GM12878 (cell line): Measurements from ENCODE around the gene SOHLH2. TPM values are rescaled to one million over a fixed set of nuclear protein-coding genes. Genes with fewer than 3 reads are reported as not detected.

Experiments used
- ATAC-seq: fragments of 200-7000 bp; cut with Tn5 transposase; 3 replicates; pipeline ENCODE4 v1.9.1; 2020; ENCODE audit warnings: mild to moderate bottlenecking, moderate library complexity
- BruUV-seq: library from RNA; stranded (reverse); fragments of 400-500 nt; replicated peaks from 2 replicates; lab custom pipeline; 2021; lab: Mats Ljungman, UMichigan
- CTCF ChIA-PET: fragments of 300-600 bp; sonication (Branson Sonifier 250); formaldehyde crosslinking; extraction: SDS; loops from one replicate; lab custom pipeline; 2021; ENCODE audit warnings: inconsistent platforms; lab: Yijun Ruan, JAX
- POLR2A ChIA-PET: fragments of 350-600 bp; formaldehyde crosslinking; extraction: SDS; loops from one replicate; lab custom pipeline; 2021; ENCODE audit warnings: inconsistent platforms; lab: Charles Lee
- RAD21 ChIA-PET: fragments of 300-600 bp; sonication (Branson Sonifier 250); formaldehyde crosslinking; loops from one replicate; lab custom pipeline; 2023; ENCODE audit warnings: antibody characterized with exemption; ENCODE audit not compliant: unreplicated experiment; lab: Charles Lee
- SMC1A ChIA-PET: fragments of 300-600 bp; sonication (Branson Sonifier 250); formaldehyde crosslinking; loops from one replicate; lab custom pipeline; 2023; ENCODE audit not compliant: unreplicated experiment, uncharacterized antibody; lab: Charles Lee
- DNase-seq: peaks from one replicate; pipeline ENCODE4 v3.0.0-alpha.2; 2011; ENCODE audit warnings: low read depth, low spot score
- FAIRE-seq: peaks from 3 replicates; lab custom pipeline; 2011; peaks lifted over from hg19 to GRCh38; lab: Jason Lieb, UNC
- H2AFZ ChIP-seq: 2 replicates; pipeline ENCODE4 v1.6.0; 2011; ENCODE audit warnings: low read depth, low read length, control low read depth; ENCODE audit not compliant: control insufficient read depth
- H3K27ac ChIP-seq: 2 replicates; pipeline ENCODE4 v1.5.1; 2011; ENCODE audit warnings: control low read depth; ENCODE audit not compliant: control insufficient read depth, insufficient read depth
- H3K27me3 ChIP-seq, 2 experiments: replicated peaks in 1 of 2; 2 replicates each; pipeline versions ENCODE4 v1.6.0 to v1.6.1; 2011; ENCODE audit warnings: low read length in 1 of 2; ENCODE audit not compliant: control insufficient read depth in 2 of 2, insufficient read depth in 2 of 2
- H3K36me3 ChIP-seq, 2 experiments: 2 replicates each; pipeline ENCODE4 v1.5.1; 2011; ENCODE audit warnings: low read length in 1 of 2; ENCODE audit not compliant: control insufficient read depth in 2 of 2, insufficient read depth in 2 of 2
- H3K4me1 ChIP-seq: 2 replicates; pipeline ENCODE4 v1.6.1; 2011; ENCODE audit warnings: mild to moderate bottlenecking, low read length, moderate library complexity, mixed read lengths; ENCODE audit not compliant: control insufficient read depth, insufficient read depth
- H3K4me2 ChIP-seq: 2 replicates; pipeline ENCODE4 v1.6.0; 2011; ENCODE audit warnings: control low read depth; ENCODE audit not compliant: control insufficient read depth, insufficient read depth
- H3K4me3 ChIP-seq: fragments of 200-600 bp; sonication (generic); 2 replicates; pipeline ENCODE4 v1.5.1; 2016
- H3K79me2 ChIP-seq: 2 replicates; pipeline ENCODE4 v1.6.0; 2011; ENCODE audit warnings: low read length; ENCODE audit not compliant: control insufficient read depth, insufficient read depth
- H3K9ac ChIP-seq: 2 replicates; pipeline ENCODE4 v1.8.0; 2011; ENCODE audit warnings: low read length, control low read depth, mixed read lengths; ENCODE audit not compliant: control insufficient read depth, insufficient read depth
- H3K9me3 ChIP-seq: replicated peaks from 3 replicates; pipeline ENCODE4 v1.5.1; 2011; ENCODE audit warnings: mild to moderate bottlenecking, low read length; ENCODE audit not compliant: control insufficient read depth, insufficient read depth
- H4K20me1 ChIP-seq: 2 replicates; pipeline ENCODE4 v1.6.0; 2011; ENCODE audit not compliant: control insufficient read depth, insufficient read depth
- EGR1 ChIP-seq, 2 experiments: IDR thresholded peaks; 1 replicate in 1 of 2; 2 replicates in 1 of 2; pipeline ENCODE4 v1.6.1; 2011 to 2012; ENCODE audit warnings: low read depth in 2 of 2, low read length in 2 of 2, borderline replicate concordance in 1 of 2, mild to moderate bottlenecking in 1 of 2, moderate library complexity in 1 of 2
- EP300 ChIP-seq, 2 experiments: fragments of 150-350 bp in 1 of 2; IDR thresholded peaks; 2 replicates each; pipeline ENCODE4 v1.6.1; 2011 to 2012; ENCODE audit warnings: low read depth in 2 of 2, low read length in 2 of 2, borderline replicate concordance in 1 of 2, improper control_type of control experiment in 1 of 2, inconsistent platforms in 1 of 2; ENCODE audit not compliant: control insufficient read depth in 1 of 2
- ESRRA ChIP-seq: IDR thresholded peaks from 2 replicates; pipeline ENCODE4 v1.6.1; 2012; ENCODE audit warnings: mild to moderate bottlenecking, low read length, improper control_type of control experiment
- IRF4 ChIP-seq: IDR thresholded peaks from 2 replicates; pipeline ENCODE4 v1.6.1; 2011; ENCODE audit warnings: low read depth, low read length
- POLR2AphosphoS2 ChIP-seq: IDR thresholded peaks from 2 replicates; pipeline ENCODE4 v1.6.1; 2011; ENCODE audit warnings: low read depth, mild to moderate bottlenecking, low read length, improper control_type of control experiment, moderate library complexity
- POLR2AphosphoS5 ChIP-seq: IDR thresholded peaks from 2 replicates; pipeline ENCODE4 v1.6.1; 2011; ENCODE audit warnings: mild to moderate bottlenecking, low read length, inconsistent platforms
- SUPT20H ChIP-seq: IDR thresholded peaks from 2 replicates; pipeline ENCODE4 v1.6.1; 2011; ENCODE audit warnings: low read depth, mild to moderate bottlenecking, low read length, moderate library complexity, borderline replicate concordance; ENCODE audit not compliant: control insufficient read depth
- ZBED1 ChIP-seq: IDR thresholded peaks from 2 replicates; pipeline ENCODE4 v1.6.1; 2016; ENCODE audit warnings: borderline replicate concordance
- ZNF217 ChIP-seq: fragments of 450-650 bp; IDR thresholded peaks from 2 replicates; pipeline ENCODE4 v1.6.1; 2017; ENCODE audit warnings: antibody characterized with exemption, mild to moderate bottlenecking
- WGBS: methylation state at CpG from one replicate; pipeline ENCODE4 v1.1.6; 2016; ENCODE audit warnings: low lambda C conversion rate; ENCODE audit not compliant: insufficient replicate concordance, insufficient coverage; ENCODE audit errors: missing lambda C conversion rate; 5-methylcytosine and 5-hydroxymethylcytosine counted together
- in situ Hi-C: fragments of 300-500 bp; cut with MboI; formaldehyde crosslinking; loops from 9 replicates; pipeline ENCODE4 v1.14.3; 2018; ENCODE audit warnings: mixed read lengths
- intact Hi-C: fragments of 100-400 bp; cut with micrococcal nuclease; formaldehyde crosslinking; loops from one replicate; pipeline ENCODE4 v1.14.2; 2022; ENCODE audit not compliant: unreplicated experiment
- polyA plus RNA-seq, 11 experiments: library from polyadenylated mRNA; depleted of rRNA in 4 of 11; unstranded in 6 of 11; stranded (reverse) in 5 of 11; fragments of >200 nt; fragmentation: Nextera tagmentation in 4 of 11; fragmentation: Illumina TruSeq in 1 of 11; extraction: Ambion mirVana in 4 of 11; extraction: Trizol in 1 of 11; gene quantifications; 1 replicate in 1 of 11; 2 replicates in 10 of 11; pipeline versions ENCODE4 v1.2.1 to v1.2.3, GENCODE V29; 2011 to 2016; ENCODE audit warnings: inconsistent platforms in 2 of 11, missing spikeins in 2 of 11, low read depth in 1 of 11
- total RNA-seq, 4 experiments: library from RNA; depleted of rRNA in 3 of 4; stranded (reverse); fragments of >200 nt in 3 of 4; fragmentation: Illumina TruSeq in 1 of 4; extraction: Trizol in 1 of 4; gene quantifications; 2 replicates each; pipeline versions ENCODE4 v1.2.1 to v1.2.3, GENCODE V29; 2013 to 2021
- TF ChIP-seq, protein P1 (sequence below): IDR thresholded peaks from 2 replicates; pipeline ENCODE4 v1.6.1; 2011; ENCODE audit warnings: mild to moderate bottlenecking, low read depth, low read length, moderate library complexity; ENCODE audit not compliant: insufficient replicate concordance
- TF ChIP-seq, protein P2 (sequence below): fragments of 450-650 bp; IDR thresholded peaks from 2 replicates; pipeline ENCODE4 v1.6.1; 2016; ENCODE audit warnings: mild to moderate bottlenecking
- TF ChIP-seq, protein P3 (sequence below): IDR thresholded peaks from 2 replicates; pipeline ENCODE4 v1.6.1; 2011; ENCODE audit warnings: low read depth, low read length, improper control_type of control experiment, borderline replicate concordance

The SOHLH2 gene
- total and polyA plus RNA-seq, 10 of the 15 experiments (the other 5 are each of a cell fraction or from before 2014, with no cell fraction given): 2.4 TPM; not detected in 9

DNA sequence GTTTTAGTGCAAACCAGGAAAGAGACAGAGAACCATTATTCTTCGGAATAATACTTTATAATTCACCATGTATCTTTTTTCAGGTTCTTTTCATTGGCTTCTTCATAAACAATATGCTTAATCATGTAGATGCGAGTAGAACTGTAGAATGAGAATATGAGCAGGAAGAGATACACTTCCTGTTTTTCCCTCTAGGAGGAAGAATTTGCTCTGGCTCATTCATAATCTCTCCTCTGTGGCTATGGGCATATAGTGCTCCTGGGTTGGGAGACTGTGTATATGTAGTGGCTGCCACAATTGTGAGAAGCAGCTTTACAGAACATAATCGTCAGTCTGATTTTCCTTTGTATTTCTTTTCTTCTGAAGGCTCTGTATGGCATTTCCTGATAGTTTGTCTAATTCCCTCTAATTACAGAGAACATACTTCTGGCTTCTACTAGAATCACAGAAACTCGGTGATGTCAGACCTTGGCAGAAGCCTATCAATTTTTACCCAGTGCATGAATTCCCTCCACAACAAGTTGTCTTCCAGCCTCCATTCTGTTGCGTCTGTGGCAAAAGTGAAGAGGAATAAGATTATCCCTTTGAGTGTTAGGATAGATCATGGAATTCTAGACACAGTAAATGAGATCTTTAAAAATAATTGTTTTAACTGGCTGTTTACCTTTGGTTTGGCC, 80.3 kb downstream of the SOHLH2 start (continued):
- TF ChIP-seq, protein P1, sequence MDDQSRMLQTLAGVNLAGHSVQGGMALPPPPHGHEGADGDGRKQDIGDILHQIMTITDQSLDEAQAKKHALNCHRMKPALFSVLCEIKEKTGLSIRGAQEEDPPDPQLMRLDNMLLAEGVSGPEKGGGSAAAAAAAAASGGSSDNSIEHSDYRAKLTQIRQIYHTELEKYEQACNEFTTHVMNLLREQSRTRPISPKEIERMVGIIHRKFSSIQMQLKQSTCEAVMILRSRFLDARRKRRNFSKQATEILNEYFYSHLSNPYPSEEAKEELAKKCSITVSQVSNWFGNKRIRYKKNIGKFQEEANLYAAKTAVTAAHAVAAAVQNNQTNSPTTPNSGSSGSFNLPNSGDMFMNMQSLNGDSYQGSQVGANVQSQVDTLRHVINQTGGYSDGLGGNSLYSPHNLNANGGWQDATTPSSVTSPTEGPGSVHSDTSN: no peak
- TF ChIP-seq POLR2AphosphoS2 (no peak), SUPT20H (no peak)

DNA sequence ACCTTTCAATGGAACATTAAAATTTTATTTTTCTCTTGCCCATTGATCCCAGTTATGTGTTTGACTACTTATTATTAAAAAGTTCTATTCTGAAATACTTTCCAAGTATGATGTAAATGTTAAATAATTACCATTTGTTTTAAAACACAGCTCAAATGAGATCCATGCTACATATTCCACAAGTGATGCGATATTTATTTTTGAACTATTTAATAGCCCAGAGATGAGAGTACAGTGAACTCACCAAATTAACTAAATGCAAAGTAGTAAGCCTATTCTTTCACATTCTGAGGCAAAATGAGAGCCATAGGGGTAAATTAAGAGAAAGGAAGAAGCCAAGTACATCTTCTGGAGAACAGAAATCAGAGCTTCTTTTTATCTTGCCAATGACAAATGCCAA, 82.0 kb downstream of the SOHLH2 start:
- Histone ChIP-seq H3K9ac (no peak overlapping the region), H4K20me1 (no peaks in the 10 kb centered on the region), H2AFZ (no peak overlapping the region), H3K36me3 (no peaks in the 10 kb centered on the region), H3K4me3 (no peak overlapping the region), H3K9me3 (no peaks in the 10 kb centered on the region), H3K79me2 (no peaks in the 10 kb centered on the region), H3K27ac (no peak overlapping the region), H3K4me2 (no peak overlapping the region), H3K4me1 (no peaks in the 10 kb centered on the region), H3K27me3 (peaks cover 3% of the 10 kb centered on the region in 2 experiments; a peak in 2 of 4 replicates)
- in situ Hi-C loops: no loop called here
- POLR2A ChIA-PET: no interaction called here
- RAD21 ChIA-PET: no interaction called here
- WGBS: 0% methylated on average over 1 of the region's 1 CpG
- FAIRE-seq (no peak), ATAC-seq (no peak), DNase-seq (no peak)
- CTCF ChIA-PET: no interaction called here
- SMC1A ChIA-PET: no interaction called here
- intact Hi-C loops: no loop called here
- no TSS peak for BruUV-seq
- TF ChIP-seq ZBED1 (no peak), POLR2AphosphoS5 (no peak), ZNF217 (no peak), EGR1 (IDR thresholded peaks at IDR 0.05; ENCODE audit: borderline replicate concordance in 1 of 2, low read depth in 2 of 2, low read length in 2 of 2) (no peak), IRF4 (no peak), EP300 (IDR thresholded peaks at IDR 0.05; ENCODE audit: borderline replicate concordance in 1 of 2, control insufficient read depth in 1 of 2, low read depth in 2 of 2, low read length in 2 of 2) (no peak), ESRRA (no peak)
- TF ChIP-seq, protein P2, sequence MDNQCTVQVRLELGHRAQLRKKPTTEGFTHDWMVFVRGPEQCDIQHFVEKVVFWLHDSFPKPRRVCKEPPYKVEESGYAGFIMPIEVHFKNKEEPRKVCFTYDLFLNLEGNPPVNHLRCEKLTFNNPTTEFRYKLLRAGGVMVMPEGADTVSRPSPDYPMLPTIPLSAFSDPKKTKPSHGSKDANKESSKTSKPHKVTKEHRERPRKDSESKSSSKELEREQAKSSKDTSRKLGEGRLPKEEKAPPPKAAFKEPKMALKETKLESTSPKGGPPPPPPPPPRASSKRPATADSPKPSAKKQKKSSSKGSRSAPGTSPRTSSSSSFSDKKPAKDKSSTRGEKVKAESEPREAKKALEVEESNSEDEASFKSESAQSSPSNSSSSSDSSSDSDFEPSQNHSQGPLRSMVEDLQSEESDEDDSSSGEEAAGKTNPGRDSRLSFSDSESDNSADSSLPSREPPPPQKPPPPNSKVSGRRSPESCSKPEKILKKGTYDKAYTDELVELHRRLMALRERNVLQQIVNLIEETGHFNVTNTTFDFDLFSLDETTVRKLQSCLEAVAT: no peak
- TF ChIP-seq, protein P3, sequence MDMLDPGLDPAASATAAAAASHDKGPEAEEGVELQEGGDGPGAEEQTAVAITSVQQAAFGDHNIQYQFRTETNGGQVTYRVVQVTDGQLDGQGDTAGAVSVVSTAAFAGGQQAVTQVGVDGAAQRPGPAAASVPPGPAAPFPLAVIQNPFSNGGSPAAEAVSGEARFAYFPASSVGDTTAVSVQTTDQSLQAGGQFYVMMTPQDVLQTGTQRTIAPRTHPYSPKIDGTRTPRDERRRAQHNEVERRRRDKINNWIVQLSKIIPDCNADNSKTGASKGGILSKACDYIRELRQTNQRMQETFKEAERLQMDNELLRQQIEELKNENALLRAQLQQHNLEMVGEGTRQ: no peak
